GM19351 (cell line): ENCODE measurements around the gene ALG3.
"Not testable (repeated sequence)": the region's sequence is repeated elsewhere in the genome, so short reads cannot be mapped to it uniquely, and the experiment has no call there.

Experiments
- ATAC-seq: cut with Tn5 transposase; IDR thresholded peaks from one replicate; pipeline ENCODE4 v1.9.1; 2021; ENCODE audit warnings: mild to moderate bottlenecking, moderate library complexity; ENCODE audit not compliant: unreplicated experiment

ALG3 gene

DNA sequence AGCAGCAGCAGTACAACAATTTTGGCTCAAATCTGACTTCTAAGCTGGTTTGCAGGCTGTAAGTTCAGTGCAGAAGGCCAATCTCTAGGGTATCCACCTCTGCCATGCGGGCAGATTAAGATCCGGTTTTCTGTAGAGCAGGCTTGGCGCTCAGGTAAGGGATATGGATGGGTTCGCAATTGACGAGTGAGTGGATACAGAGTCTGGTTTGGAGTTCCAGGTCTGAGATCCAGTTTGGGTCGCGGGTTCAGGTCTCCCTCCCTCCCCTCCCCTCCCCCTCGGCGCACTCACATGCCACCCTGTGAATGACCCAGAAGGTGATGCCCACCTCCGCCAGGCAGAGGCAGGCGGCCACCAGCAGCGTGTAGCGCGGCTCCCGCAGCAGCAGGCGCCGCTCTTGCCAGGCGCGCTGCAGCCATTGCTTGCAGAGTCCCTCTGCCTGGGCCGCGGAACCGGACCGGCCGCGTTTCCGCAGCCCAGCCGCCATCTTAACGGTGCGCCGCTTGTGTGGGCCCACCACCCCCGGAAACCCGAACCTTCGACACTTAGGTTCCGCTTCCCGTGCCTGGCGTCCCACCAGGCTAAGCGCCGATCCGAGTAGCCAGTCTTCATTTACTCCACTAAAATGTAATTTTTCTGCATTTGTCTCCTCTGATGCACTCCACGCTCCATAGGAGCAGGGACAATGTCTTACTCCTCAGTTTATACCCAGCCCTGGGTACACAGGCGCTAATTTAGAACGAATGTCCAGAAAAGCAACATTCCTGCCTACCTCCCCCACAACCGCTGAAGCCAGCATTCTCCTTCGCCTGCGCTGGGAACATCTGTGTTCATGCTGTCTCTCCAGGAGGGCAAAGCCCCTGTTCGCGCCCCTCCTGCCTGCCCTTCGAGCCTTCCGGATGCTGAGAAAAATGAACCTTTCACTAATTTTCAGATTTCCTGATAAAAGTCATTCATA lies at the start of gene ALG3:
ALG3 (minus strand) TSS at position 509 of the 958 bp plus-strand sequence; CDS start at position 487, 22 bp downstream.
- ATAC-seq = peak; percentile 41

- ATAC-seq = no peak
Measured at GRCh38 chr3:184296616-184297015, 47.9 kb upstream of the ALG3 start.

GRCh38 chr3:184295771-184296170 lies 47.0 kb upstream of the ALG3 start:
- no peak for ATAC-seq

DNA sequence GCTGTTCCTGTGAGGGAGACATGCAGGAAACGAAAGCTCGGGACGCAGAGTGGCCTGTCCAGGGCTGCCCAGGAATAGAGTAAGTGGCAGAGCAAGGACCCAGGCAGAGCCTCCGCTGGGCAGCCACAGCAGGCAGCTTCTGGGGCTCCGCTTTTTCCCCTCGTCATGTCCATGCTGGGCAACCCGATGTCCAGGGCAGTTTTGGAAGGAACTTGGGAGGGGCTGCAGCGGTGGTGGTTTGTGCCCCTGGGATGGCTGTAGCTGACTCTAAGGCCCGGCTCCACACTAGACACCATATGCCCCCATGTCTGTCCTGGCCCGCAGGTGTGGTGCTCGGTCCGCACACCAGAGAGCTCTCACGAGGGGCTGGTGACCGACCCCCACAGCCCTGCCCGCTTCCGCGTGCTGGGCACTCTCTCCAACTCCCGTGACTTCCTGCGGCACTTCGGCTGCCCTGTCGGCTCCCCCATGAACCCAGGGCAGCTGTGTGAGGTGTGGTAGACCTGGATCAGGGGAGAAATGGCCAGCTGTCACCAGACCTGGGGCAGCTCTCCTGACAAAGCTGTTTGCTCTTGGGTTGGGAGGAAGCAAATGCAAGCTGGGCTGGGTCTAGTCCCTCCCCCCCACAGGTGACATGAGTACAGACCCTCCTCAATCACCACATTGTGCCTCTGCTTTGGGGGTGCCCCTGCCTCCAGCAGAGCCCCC lies 43.1 kb upstream of the ALG3 start:
- ATAC-seq = no peak

- ATAC-seq = no peak
Measured at GRCh38 chr3:184291044-184291737, 42.4 kb upstream of the ALG3 start.

GRCh38 chr3:184290331-184290730 lies 41.6 kb upstream of the ALG3 start:
- ATAC-seq = no peak

GRCh38 chr3:184289426-184289938 lies 40.7 kb upstream of the ALG3 start:
- no peak for ATAC-seq

- ATAC-seq = no peak
Measured at GRCh38 chr3:184284696-184285095, 35.9 kb upstream of the ALG3 start.

GRCh38 chr3:184283681-184284080 lies 34.9 kb upstream of the ALG3 start:
- no peak for ATAC-seq

DNA sequence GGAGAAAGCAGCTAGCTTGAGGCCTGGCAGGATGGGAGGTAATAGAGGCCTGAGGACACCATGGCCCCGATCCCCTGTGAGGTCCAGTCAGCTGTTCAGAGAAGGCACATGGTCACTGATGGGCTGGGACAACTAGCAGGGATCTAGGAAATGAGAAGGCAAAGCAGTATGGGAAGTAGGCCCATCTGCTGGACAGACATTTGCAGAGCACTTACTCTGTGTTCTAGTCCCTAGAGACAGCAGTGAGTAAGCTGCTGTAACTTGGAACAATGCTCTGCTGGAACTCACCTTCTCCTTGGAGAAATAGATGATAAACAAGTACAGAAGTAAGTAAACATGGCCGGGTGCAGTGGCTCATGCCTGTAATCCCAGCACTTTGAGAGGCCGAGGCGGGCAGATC lies 34.2 kb upstream of the ALG3 start:
- ATAC-seq = no peak

DNA sequence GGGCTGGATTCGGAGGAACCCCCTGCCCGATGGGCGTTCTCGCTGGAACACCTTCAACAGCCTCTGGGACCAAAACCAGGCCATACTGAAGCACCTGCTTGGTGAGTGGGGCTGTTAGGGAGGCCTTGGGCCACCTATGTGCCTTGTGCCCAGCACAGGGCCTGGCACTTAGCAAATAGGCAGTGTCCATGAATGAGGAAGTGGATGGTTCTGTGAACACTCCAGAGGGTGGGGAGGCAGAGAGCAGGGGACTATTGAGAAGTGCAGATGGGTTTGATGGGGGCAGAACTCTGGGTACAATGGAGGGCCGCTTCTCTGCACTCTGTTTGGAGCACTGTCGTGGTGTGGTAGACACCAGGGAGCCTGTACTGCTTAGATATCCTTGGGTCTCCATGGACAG lies 28.6 kb upstream of the ALG3 start:
- ATAC-seq = no peak

DNA sequence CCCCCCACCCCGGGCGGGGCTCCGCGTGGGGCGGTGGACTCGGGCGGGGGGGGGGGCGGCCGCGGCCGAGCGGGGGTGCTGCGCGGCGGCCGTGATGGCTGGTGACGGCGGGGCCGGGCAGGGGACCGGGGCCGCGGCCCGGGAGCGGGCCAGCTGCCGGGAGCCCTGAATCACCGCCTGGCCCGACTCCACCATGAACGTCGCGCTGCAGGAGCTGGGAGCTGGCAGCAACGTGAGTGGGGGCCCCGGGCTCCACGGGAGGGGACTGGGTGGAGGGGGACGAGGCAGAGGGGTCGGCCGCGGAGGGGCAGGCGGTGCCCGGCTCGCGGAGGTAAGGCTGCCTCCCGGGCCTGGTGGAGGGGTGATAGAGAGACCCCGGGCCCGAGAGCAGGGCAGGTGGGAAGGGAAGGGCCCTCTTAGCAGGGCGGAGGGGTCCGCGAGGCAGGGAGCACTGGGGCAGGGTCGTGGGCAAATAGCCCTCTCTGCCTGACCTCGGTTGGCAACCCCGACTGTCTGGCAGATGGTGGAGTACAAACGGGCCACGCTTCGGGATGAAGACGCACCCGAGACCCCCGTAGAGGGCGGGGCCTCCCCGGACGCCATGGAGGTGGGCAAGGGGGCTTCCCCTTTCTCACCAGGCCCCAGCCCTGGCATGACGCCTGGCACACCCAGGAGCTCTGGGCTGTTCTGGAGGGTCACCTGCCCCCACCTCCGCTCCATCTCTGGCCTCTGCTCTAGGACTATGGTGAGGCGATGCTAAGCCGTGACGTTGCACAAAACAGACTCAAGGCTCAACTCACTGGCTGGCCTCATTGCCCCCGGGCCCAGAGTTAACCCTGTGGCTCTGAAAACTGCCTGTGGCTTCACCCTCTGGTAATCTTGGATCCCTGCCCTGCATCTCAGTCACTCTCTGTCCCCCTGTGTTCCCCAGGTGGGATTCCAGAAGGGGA lies 27.5 kb upstream of the ALG3 start, which contains the start of gene ECE2:
ECE2 (plus strand) TSS at position 62 of the 950 bp plus-strand sequence; CDS start at position 194, 132 bp downstream.
- no peak for ATAC-seq

GRCh38 chr3:184275381-184275701 lies 26.6 kb upstream of the ALG3 start:
- ATAC-seq = no peak

DNA sequence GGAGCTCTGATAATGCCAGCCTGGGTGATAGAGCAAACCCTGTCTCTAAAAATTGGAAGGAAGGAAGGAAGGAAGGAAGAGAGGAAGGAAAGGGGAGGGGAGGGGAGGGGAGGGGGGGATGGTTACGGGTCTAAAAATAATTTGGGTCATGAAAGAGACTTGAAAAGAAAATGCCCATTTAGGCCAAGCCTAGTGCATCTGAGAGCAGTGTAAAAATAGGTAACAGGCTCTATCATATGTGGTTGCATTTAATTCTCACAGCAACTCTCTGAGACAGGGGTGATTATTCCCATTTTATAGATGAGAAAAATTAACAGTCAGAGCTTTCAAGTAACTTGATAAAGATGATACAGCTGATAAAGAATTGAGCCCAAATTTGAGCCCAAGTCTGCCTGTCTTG lies 23.5 kb upstream of the ALG3 start:
- ATAC-seq = no peak

DNA sequence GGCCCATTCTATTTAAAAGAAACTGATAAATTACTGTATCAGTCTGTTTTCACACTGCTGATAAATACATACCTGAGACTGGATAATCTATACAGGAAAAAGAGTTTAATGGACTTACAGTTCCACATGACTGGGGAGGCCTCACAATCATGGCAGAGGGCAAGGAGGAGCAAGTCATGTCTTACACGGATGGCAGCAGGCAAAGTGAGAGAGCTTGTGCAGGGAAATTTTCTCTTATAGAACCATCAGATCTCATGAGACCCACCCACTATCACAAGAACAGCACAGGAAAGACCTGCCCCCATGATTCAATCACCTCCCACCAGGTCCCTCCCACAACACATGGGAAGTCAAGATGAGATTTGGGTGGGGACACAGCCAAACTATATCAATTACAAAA lies 18.5 kb upstream of the ALG3 start:
- not testable (repeated sequence) for ATAC-seq

GRCh38 chr3:184262764-184263179 lies 14.0 kb upstream of the ALG3 start:
- ATAC-seq = no peak

DNA sequence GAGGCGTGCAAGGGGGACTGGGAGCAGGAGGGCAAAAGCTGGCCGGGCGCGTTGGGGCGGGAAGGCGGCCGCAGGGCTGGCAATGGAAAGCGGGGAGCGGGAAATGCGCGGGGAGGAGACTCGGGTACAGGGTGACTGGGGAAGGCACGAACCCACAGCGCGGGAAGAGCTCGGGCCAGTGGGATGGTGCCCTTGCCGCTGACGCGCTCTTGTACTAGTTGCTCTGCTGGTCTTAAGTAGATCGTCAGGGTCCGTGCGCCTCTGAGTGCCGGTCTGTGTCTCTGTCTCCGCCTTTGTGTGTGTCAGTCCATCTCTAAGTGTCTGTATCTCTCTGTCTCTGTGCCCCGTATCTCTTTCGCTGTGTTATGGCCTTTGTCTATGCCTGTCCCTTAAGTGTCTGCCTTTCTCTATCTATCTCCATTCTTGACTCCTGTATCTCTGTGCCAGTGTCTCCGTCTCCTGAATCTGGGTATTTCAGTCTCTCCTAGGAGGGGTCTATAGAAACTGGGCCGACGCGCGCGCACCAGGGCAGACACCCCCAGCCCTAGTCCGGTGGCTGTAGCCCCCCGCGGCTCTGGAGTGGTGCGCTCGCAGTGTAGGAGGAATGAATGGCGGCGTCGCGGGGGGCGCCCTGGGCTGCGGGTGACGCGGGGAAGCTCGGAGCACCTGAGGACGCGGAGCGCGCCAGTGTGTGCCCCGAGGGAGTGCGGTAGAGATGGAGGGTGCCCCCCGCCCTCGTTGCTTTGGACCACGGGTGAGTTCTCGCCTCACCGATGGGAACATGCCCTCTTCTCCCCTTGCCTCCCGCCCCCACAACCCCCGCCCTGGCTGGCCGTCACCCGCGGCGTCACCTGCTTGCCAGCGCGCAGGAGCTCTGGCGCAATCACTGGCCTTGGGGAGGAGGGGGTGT lies 13.3 kb upstream of the ALG3 start:
- ATAC-seq = peak; percentile 25

DNA sequence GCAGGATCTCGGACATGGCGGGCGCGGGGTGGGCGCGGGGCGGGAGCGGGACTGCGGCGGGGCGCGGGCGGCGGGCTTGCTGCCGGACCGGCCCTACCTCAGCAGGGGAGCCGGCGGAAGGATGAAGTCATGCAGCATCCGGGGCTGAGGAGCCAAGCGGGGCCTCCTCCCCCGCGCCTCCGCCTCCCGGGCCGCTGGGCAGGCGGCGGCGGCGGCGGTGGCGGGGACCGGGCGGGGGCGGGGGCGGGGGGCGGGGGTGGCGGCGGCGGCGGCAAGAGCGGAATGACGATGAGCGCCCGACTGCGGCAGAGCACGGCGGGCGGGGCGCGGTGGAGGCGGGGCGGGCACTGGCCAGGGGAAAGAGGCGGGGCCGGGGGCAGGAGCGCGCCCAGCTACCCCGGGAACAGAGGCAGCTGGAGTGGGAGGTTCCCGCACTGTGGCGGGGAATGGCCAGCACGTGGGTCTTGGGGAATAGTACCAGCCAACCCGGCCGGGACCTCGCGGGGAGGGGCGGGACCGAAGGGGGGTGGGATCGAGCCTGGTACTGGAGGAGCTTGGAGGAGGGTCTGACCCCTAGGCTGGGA lies 12.6 kb upstream of the ALG3 start, which contains the start of gene CAMK2N2:
CAMK2N2 (minus strand) TSS at position 284 of the 584 bp plus-strand sequence; CDS start at position 16, 268 bp downstream.
- ATAC-seq = peak; percentile 69
